Measurements from ENCODE around the gene SMCR8. TPM values are rescaled to one million over a fixed set of nuclear protein-coding genes. Genes with fewer than 3 reads are reported as not detected.

SMCR8 gene
- total RNA-seq, 1 experiment from 2014 or later, result 10.9 TPM

DNA sequence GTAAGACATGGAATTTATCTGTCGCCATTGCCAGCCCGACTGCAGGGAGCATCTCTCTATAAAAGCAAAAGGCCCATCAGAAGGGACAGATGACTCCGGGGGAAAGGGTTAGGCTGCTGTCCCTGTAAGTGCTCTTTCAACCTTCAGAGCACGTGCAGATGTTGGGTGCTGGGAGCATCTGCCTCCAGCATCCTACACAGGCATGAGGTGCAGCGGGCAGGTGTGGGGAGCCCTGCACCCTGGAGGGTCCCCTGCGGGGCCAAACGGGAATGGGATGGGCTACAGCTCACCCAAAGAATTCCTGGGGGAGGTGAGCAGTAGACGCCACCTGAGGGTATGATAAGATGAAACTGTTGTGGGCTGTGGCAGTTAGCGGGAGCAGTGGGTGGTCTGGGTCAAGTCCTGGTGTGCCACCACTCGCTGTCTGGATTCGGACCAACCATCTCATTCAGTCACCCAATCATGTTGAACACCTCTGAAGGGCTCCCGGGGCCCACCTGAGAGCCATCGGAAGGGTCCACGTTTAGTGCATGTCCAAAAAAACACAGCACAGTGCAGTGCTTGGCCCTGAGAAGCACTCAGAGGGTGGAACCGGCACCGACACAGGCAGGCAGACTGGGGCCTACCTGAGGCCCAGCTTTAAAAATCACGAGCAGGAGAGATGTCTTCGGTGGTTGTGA lies 3.8 kb downstream of the SMCR8 start:
- ChIA-PET CTCF (no interaction called here), POLR2A (no interaction called here)
- Mint-ChIP-seq H3K27ac (ENCODE audit: low read depth, unreplicated experiment) (no peak overlapping the region), H3K9me3 (ENCODE audit: unreplicated experiment) (no peaks in the 10 kb centered on the region), H3K4me3 (ENCODE audit: unreplicated experiment) (peak overlapping the region; percentile 28), H3K4me1 (ENCODE audit: insufficient read depth, unreplicated experiment) (peaks cover 27% of the 10 kb centered on the region), H3K36me3 (ENCODE audit: insufficient read depth, unreplicated experiment) (peaks cover 44% of the 10 kb centered on the region), H3K27me3 (ENCODE audit: insufficient read depth, unreplicated experiment) (no peaks in the 10 kb centered on the region)
- no peak for TF ChIP-seq CTCF (IDR thresholded peaks at IDR 0.05; ENCODE audit: unreplicated experiment)
- BruUV-seq (replicated peaks), result no TSS peak
- intact Hi-C loops (cut with micrococcal nuclease), result no loop called here
- no peak for DNase-seq (ENCODE audit: unreplicated experiment)

- CTCF ChIA-PET, result interaction anchor here (0.6 to 1.3 kb wide), 6 partner anchors 11 to 103 kb away, joined by 3 to 4 read pairs (median 3); no protein-coding TSS in a partner anchor
- H3K27me3 Mint-ChIP-seq (ENCODE audit: insufficient read depth, unreplicated experiment), result no peaks in the 10 kb centered on the region
These were observed 4.6 kb downstream of the SMCR8 start for GRCh38 chr17:18319604-18320256.

GRCh38 chr17:18320301-18320700 lies 5.2 kb downstream of the SMCR8 start:
- intact Hi-C loops (cut with micrococcal nuclease), result loop anchor here (5.0 kb wide), 1 partner anchor 103 kb away; no protein-coding TSS in a partner anchor
- no TSS peak for BruUV-seq (replicated peaks)

More at GRCh38 chr17:18319604-18320256, 4.6 kb downstream of the SMCR8 start:
- H3K4me1 Mint-ChIP-seq (ENCODE audit: insufficient read depth, unreplicated experiment), result peaks cover 27% of the 10 kb centered on the region
- peaks cover 52% of the 10 kb centered on the region for H3K36me3 Mint-ChIP-seq (ENCODE audit: insufficient read depth, unreplicated experiment)
- no peak overlapping the region for H3K4me3 Mint-ChIP-seq (ENCODE audit: unreplicated experiment)
- POLR2A ChIA-PET, result no interaction called here
- H3K9me3 Mint-ChIP-seq (ENCODE audit: unreplicated experiment), result no peaks in the 10 kb centered on the region
- no peak overlapping the region for H3K27ac Mint-ChIP-seq (ENCODE audit: low read depth, unreplicated experiment)
- peak; percentile 48 for DNase-seq (ENCODE audit: unreplicated experiment)
- intact Hi-C loops (cut with micrococcal nuclease), result loop anchor here (5.0 kb wide), 1 partner anchor 102 kb away; no protein-coding TSS in a partner anchor
- peak; percentile 35 for TF ChIP-seq CTCF (IDR thresholded peaks at IDR 0.05; ENCODE audit: unreplicated experiment)
- BruUV-seq (replicated peaks), result no TSS peak

More at GRCh38 chr17:18320301-18320700, 5.2 kb downstream of the SMCR8 start:
- Mint-ChIP-seq H3K4me3 (ENCODE audit: unreplicated experiment) (no peak overlapping the region), H3K27ac (ENCODE audit: low read depth, unreplicated experiment) (no peak overlapping the region), H3K9me3 (ENCODE audit: unreplicated experiment) (no peaks in the 10 kb centered on the region), H3K27me3 (ENCODE audit: insufficient read depth, unreplicated experiment) (no peaks in the 10 kb centered on the region), H3K4me1 (ENCODE audit: insufficient read depth, unreplicated experiment) (peaks cover 27% of the 10 kb centered on the region), H3K36me3 (ENCODE audit: insufficient read depth, unreplicated experiment) (peaks cover 58% of the 10 kb centered on the region)
- no peak for DNase-seq (ENCODE audit: unreplicated experiment)
- POLR2A ChIA-PET, result interaction anchor here (0.6 to 1.6 kb wide), 2 partner anchors 13 to 305 kb away, joined by 4 to 7 read pairs; no protein-coding TSS in a partner anchor
- TF ChIP-seq CTCF (IDR thresholded peaks at IDR 0.05; ENCODE audit: unreplicated experiment), result no peak
- CTCF ChIA-PET, result interaction anchor here (0.6 to 1.3 kb wide), 7 partner anchors 10 to 473 kb away, joined by 3 to 4 read pairs (median 3); no protein-coding TSS in a partner anchor

Measured in MCF 10A (cell line).